GM12878 (cell line): ENCODE data around the gene TOP1. TPM values are rescaled to one million over a fixed set of nuclear protein-coding genes. Genes with fewer than 3 reads are reported as not detected.

Experiments
- CBFB ChIP-seq: IDR thresholded peaks from 2 replicates; pipeline ENCODE4 v1.6.1; 2016; ENCODE audit warnings: antibody characterized with exemption, low read depth
- CBX3 ChIP-seq: fragments of 200-600 bp; sonication (generic); IDR thresholded peaks from 2 replicates; pipeline ENCODE4 v1.6.1; 2016; ENCODE audit warnings: low read depth, borderline replicate concordance
- CREB1 ChIP-seq: IDR thresholded peaks from 2 replicates; pipeline ENCODE4 v1.6.1; 2012; ENCODE audit warnings: low read depth, mild to moderate bottlenecking, inconsistent platforms
- ELK1 ChIP-seq: IDR thresholded peaks from 2 replicates; pipeline ENCODE4 v1.6.1; 2012; ENCODE audit warnings: low read depth, low read length, improper control_type of control experiment
- FOXM1 ChIP-seq: IDR thresholded peaks from 2 replicates; pipeline ENCODE4 v1.6.1; 2012; ENCODE audit warnings: low read depth, mild to moderate bottlenecking, inconsistent platforms, low read length, moderate library complexity
- LARP7 ChIP-seq: fragments of 450-650 bp; IDR thresholded peaks from 2 replicates; pipeline ENCODE4 v1.6.1; 2017; ENCODE audit warnings: mild to moderate bottlenecking
- NFIC ChIP-seq: IDR thresholded peaks from 2 replicates; pipeline ENCODE4 v1.6.1; 2012; ENCODE audit warnings: low read depth, mild to moderate bottlenecking, inconsistent platforms, low read length, moderate library complexity
- PKNOX1 ChIP-seq: fragments of 450-650 bp; IDR thresholded peaks from 2 replicates; pipeline ENCODE4 v1.6.1; 2016; ENCODE audit warnings: mild to moderate bottlenecking
- RB1 ChIP-seq: fragments of 450-650 bp; formaldehyde crosslinking; IDR thresholded peaks from 2 replicates; pipeline ENCODE4 v1.6.1; 2017; ENCODE audit warnings: mild to moderate bottlenecking, borderline replicate concordance
- RELA ChIP-seq: fragments of 450-650 bp; IDR thresholded peaks from 2 replicates; pipeline ENCODE4 v1.8.0; 2014; ENCODE audit warnings: borderline replicate concordance; ENCODE audit not compliant: partially characterized antibody
- SIN3A ChIP-seq: IDR thresholded peaks from 2 replicates; pipeline ENCODE4 v1.6.1; 2012; ENCODE audit warnings: low read depth, low read length, improper control_type of control experiment
- SPI1 ChIP-seq: IDR thresholded peaks from 2 replicates; pipeline ENCODE4 v1.6.1; 2011; ENCODE audit warnings: low read depth, mild to moderate bottlenecking, low read length, moderate library complexity, borderline replicate concordance; ENCODE audit not compliant: insufficient read depth
- SREBF2 ChIP-seq: IDR thresholded peaks from 2 replicates; pipeline ENCODE4 v1.6.1; 2012; ENCODE audit warnings: mild to moderate bottlenecking, low read length
- YY1 ChIP-seq: IDR thresholded peaks from 2 replicates; pipeline ENCODE4 v1.6.1; 2011; ENCODE audit warnings: low read depth, mild to moderate bottlenecking, low read length
- ZBTB40 ChIP-seq: fragments of 450-650 bp; IDR thresholded peaks from 2 replicates; pipeline ENCODE4 v1.6.1; 2016; ENCODE audit warnings: mild to moderate bottlenecking, moderate library complexity, borderline replicate concordance
- polyA plus RNA-seq, 11 experiments: library from polyadenylated mRNA; depleted of rRNA in 4 of 11; unstranded in 6 of 11; stranded (reverse) in 5 of 11; fragments of >200 nt; fragmentation: Nextera tagmentation in 4 of 11; fragmentation: Illumina TruSeq in 1 of 11; extraction: Ambion mirVana in 4 of 11; extraction: Trizol in 1 of 11; gene quantifications; 1 replicate in 1 of 11; 2 replicates in 10 of 11; pipeline versions ENCODE4 v1.2.1 to v1.2.3, GENCODE V29; 2011 to 2016; ENCODE audit warnings: inconsistent platforms in 2 of 11, missing spikeins in 2 of 11, low read depth in 1 of 11
- total RNA-seq, 4 experiments: library from RNA; depleted of rRNA in 3 of 4; stranded (reverse); fragments of >200 nt in 3 of 4; fragmentation: Illumina TruSeq in 1 of 4; extraction: Trizol in 1 of 4; gene quantifications; 2 replicates each; pipeline versions ENCODE4 v1.2.1 to v1.2.3, GENCODE V29; 2013 to 2021
- TF ChIP-seq, protein P1 (sequence below): fragments of 450-650 bp; IDR thresholded peaks from 2 replicates; pipeline ENCODE4 v1.6.1; 2017; ENCODE audit warnings: borderline replicate concordance
- TF ChIP-seq, protein P2 (sequence below), 3 experiments: IDR thresholded peaks in 2 of 3; conservative IDR thresholded peaks in 1 of 3; 2 replicates each; pipeline ENCODE4 v1.5.1; 2011; ENCODE audit warnings: low read depth in 3 of 3, low read length in 3 of 3, mild to moderate bottlenecking in 3 of 3, control low read depth in 2 of 3, moderate library complexity in 2 of 3, inconsistent platforms in 1 of 3, mixed read lengths in 1 of 3; ENCODE audit not compliant: control insufficient read depth in 2 of 3, insufficient read depth in 1 of 3; ENCODE audit errors: extremely low read depth in 1 of 3

TOP1 gene
- total and polyA plus RNA-seq, 10 of the 15 experiments (the other 5 are each of a cell fraction or from before 2014, with no cell fraction given) = 21.5 to 128 (median 47.3) TPM

GRCh38 chr20:40980106-40980827 is 48.4 kb upstream of the TOP1 start (continued):
- TF ChIP-seq ZBTB40 (no peak), CBFB (no peak), FOXM1 (no peak), YY1 (0 out of 2 replicates have a peak, but pooled peaks have one; percentile 20), ELK1 (no peak), SIN3A (no peak), CREB1 (no peak), RELA (peak; percentile 94), CBX3 (no peak), SPI1 (no peak), LARP7 (no peak), RB1 (peak; percentile 36; the same call in 1 of the 2 replicates), NFIC (no peak), SREBF2 (no peak), PKNOX1 (peak; percentile 95)
- TF ChIP-seq, protein P1, sequence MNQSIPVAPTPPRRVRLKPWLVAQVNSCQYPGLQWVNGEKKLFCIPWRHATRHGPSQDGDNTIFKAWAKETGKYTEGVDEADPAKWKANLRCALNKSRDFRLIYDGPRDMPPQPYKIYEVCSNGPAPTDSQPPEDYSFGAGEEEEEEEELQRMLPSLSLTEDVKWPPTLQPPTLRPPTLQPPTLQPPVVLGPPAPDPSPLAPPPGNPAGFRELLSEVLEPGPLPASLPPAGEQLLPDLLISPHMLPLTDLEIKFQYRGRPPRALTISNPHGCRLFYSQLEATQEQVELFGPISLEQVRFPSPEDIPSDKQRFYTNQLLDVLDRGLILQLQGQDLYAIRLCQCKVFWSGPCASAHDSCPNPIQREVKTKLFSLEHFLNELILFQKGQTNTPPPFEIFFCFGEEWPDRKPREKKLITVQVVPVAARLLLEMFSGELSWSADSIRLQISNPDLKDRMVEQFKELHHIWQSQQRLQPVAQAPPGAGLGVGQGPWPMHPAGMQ = no peak
- TF ChIP-seq, protein P2, sequence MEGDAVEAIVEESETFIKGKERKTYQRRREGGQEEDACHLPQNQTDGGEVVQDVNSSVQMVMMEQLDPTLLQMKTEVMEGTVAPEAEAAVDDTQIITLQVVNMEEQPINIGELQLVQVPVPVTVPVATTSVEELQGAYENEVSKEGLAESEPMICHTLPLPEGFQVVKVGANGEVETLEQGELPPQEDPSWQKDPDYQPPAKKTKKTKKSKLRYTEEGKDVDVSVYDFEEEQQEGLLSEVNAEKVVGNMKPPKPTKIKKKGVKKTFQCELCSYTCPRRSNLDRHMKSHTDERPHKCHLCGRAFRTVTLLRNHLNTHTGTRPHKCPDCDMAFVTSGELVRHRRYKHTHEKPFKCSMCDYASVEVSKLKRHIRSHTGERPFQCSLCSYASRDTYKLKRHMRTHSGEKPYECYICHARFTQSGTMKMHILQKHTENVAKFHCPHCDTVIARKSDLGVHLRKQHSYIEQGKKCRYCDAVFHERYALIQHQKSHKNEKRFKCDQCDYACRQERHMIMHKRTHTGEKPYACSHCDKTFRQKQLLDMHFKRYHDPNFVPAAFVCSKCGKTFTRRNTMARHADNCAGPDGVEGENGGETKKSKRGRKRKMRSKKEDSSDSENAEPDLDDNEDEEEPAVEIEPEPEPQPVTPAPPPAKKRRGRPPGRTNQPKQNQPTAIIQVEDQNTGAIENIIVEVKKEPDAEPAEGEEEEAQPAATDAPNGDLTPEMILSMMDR (IDR thresholded peaks at IDR 0.05 in 2 of 3, conservative IDR thresholded peaks at IDR 0.05 in 1 of 3; ENCODE audit: control insufficient read depth in 2 of 3, extremely low read depth in 1 of 3, insufficient read depth in 1 of 3, low read depth in 3 of 3, low read length in 3 of 3) = no peak
